IPS-18a (cell line): ENCODE measurements around the gene STRA8.

Experiments
- H3K27ac ChIP-seq: one replicate; pipeline ENCODE4 v1.5.1; 2013; ENCODE audit warnings: low read length
- H3K27me3 ChIP-seq: one replicate; pipeline ENCODE4 v1.6.1; 2013; ENCODE audit warnings: mild to moderate bottlenecking, low read length; ENCODE audit not compliant: control insufficient read depth, insufficient read depth
- H3K36me3 ChIP-seq: one replicate; pipeline ENCODE4 v1.6.1; 2013; ENCODE audit warnings: low read depth, low read length; ENCODE audit not compliant: control insufficient read depth
- H3K4me1 ChIP-seq: one replicate; pipeline ENCODE4 v1.6.1; 2013; ENCODE audit warnings: low read depth, low read length; ENCODE audit not compliant: control insufficient read depth
- H3K4me3 ChIP-seq: one replicate; pipeline ENCODE4 v1.5.1; 2013; ENCODE audit warnings: low read length
- H3K9ac ChIP-seq: one replicate; pipeline ENCODE4 v1.6.1; 2013; ENCODE audit warnings: mild to moderate bottlenecking, low read length, moderate library complexity
- H3K9me3 ChIP-seq: one replicate; pipeline ENCODE4 v1.6.1; 2013; ENCODE audit warnings: low read depth, low read length; ENCODE audit not compliant: control insufficient read depth

Gene STRA8

DNA sequence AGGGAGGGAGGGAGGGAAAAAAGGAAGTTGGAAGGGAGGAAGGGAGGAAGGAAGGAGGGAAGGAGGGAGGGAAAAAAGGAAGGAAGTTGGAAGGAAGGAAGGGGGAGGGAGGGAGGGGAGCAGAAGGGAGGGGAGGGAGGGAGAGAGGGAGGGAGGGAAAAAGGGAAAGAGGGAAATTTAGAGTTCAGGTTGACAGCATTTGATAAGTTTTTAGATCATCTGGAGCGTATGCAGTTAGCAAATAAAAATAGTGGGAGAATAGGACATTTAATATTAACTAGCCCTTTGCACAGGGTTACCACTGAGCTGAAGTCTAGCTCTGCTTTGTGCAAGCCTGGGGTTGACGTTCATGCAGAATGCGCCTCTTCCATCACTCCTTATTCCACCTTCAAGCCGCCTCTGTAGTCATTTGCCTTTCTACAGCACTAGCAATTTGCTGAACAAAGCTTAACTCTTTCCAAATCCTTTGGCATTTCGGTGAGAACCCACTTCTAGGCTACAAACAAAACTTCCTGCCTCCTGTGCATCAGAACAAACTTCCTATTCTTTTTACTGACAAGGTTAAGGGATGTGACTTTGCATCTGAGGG is 8.6 kb downstream of the STRA8 start:
- no peaks in the 10 kb centered on the region for H3K9me3 ChIP-seq
- no peak overlapping the region for H3K27ac ChIP-seq
- H3K4me1 ChIP-seq, result peaks cover 12% of the 10 kb centered on the region
- no peak overlapping the region for H3K4me3 ChIP-seq
- no peaks in the 10 kb centered on the region for H3K36me3 ChIP-seq
- H3K9ac ChIP-seq, result no peak overlapping the region
- H3K27me3 ChIP-seq, result no peaks in the 10 kb centered on the region

DNA sequence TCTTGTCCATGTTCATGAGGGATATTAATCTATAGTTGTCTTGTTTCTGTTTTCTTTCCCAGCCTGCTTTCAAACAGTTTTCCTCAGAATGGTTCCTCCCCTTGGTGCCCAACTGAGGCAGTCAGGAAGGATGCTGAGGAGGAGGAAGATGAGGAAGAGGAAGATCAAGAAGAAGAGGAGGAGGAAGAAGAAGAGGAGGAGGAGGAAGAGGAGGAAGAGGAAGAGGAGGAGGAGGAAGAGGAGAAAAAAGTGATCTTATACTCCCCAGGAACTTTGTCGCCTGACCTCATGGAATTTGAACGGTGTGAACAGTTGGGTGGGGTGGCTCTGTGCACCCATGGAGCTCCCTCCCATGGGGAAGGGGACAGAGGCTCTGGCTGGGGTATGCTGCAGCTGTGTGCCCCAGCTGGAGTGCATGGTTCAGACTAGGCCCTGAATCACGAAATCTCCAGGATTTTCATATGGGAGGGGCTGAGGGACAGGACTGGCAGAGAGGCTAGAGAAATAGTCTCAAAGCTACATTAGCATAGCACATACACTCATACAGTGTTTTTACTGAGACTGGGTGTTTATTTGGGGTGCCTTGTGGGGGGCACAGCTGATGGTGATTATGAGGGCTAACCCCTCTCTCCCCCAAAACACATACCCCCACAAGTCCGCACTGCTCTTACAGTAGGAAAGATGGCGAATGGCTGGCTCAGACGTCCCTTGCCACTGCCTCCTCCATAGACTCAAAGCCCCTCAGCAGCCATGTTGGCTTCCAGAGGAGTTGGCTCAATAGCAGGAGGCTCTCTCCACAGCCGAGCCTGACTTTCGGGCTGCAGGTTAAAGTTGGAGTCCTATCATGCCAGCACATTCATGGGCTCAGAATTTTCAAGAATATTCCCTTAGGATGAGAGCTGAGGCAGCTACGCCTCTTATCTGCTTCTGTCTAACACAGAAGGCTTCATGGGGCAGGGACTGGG is 11.9 kb downstream of the STRA8 start:
- no peaks in the 10 kb centered on the region for H3K4me1 ChIP-seq
- H3K27ac ChIP-seq, result no peak overlapping the region
- no peak overlapping the region for H3K4me3 ChIP-seq
- no peaks in the 10 kb centered on the region for H3K27me3 ChIP-seq
- no peaks in the 10 kb centered on the region for H3K9me3 ChIP-seq
- no peak overlapping the region for H3K9ac ChIP-seq
- no peaks in the 10 kb centered on the region for H3K36me3 ChIP-seq

DNA sequence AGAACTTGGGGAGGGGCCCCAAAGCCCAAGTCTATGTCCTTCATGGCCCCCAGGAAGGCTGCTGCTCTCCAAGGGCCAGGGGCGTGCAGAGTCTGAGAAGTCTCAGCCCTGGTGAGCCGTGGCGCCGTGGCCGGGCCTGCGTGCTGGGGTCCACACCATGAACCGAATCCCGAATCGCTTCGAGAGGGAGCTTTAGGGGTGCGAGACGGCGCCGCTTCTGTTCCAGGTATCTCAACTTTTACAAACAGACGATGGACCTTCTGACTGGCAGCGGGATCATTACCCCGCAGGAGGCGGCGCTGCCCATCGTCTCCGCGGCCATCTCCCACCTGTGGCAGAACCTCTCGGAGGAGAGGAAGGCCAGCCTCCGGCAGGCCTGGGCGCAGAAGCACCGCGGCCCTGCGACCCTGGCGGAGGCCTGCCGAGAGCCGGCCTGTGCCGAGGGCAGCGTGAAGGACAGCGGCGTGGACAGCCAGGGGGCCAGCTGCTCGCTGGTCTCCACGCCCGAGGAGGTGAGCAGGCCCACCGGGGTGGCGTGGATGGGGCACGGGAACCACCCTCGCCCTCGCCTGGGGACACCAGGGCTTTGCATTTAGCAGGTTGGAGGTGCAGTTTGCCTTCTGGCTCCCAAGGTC is 12.7 kb downstream of the STRA8 start:
- no peaks in the 10 kb centered on the region for H3K27me3 ChIP-seq
- no peaks in the 10 kb centered on the region for H3K36me3 ChIP-seq
- H3K4me3 ChIP-seq, result no peak overlapping the region
- H3K27ac ChIP-seq, result no peak overlapping the region
- no peak overlapping the region for H3K9ac ChIP-seq
- no peaks in the 10 kb centered on the region for H3K9me3 ChIP-seq
- no peaks in the 10 kb centered on the region for H3K4me1 ChIP-seq

DNA sequence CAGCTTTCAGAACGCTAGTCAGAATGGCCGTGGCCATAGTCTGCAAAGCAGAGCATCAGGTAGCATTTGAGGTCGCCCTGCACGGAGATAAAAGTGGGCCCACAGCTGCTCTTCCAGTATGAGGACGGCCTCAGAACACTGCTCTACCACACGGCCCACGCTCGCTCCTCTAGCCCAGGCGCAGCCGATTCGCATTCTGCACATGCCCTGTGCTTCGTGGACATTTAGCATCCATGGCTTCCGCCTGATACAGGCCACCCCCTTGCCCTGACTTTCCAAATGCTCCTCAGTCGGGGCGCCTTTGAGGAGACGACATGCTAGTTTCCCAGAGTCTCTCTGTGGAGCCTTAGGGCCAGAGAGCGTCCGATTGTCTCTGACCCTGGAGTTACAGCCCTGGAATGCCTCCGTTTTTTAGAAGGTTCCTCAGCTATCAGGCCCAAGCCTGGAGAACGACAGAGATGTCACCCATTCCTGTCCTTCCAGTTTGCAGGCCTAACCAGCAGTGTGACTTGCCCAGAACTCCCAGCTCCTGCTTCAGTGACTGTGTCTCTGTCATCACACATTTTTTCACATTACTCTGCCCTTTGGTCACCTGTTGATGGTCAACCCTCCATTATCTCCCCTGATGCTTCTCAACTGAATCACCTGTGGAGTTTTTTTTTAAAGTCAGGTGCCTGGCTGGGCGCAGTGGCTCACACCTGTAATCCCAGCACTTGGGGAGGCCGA is 14.3 kb downstream of the STRA8 start:
- H3K9ac ChIP-seq, result no peak overlapping the region
- no peaks in the 10 kb centered on the region for H3K9me3 ChIP-seq

DNA sequence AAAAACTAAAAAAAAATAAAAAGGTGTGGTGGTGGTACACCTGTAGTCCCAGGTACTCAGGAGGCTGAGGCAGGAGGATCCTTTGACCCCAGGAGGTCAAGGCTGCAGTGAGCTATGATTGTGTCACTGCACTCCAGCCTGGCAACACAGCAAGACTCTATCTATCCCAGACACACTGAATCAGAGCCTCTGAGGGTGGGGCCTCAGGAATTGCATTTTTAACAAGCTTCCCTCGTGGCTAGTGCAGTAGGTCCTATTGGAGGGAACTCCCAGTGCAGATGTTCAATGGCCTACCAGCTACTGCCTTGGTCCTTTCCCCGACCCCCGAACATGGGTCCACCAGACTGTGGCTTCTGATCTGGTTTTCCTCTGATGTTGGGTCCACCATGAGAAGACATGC is 14.9 kb downstream of the STRA8 start:
- no peak overlapping the region for H3K27ac ChIP-seq
- no peaks in the 10 kb centered on the region for H3K4me1 ChIP-seq
- H3K9ac ChIP-seq, result no peak overlapping the region
- H3K4me3 ChIP-seq, result no peak overlapping the region
- H3K36me3 ChIP-seq, result no peaks in the 10 kb centered on the region
- no peaks in the 10 kb centered on the region for H3K27me3 ChIP-seq
- no peaks in the 10 kb centered on the region for H3K9me3 ChIP-seq

More for the DNA sequence above, 14.3 kb downstream of the STRA8 start:
- Histone ChIP-seq H3K36me3 (no peaks in the 10 kb centered on the region), H3K27me3 (no peaks in the 10 kb centered on the region), H3K4me1 (no peaks in the 10 kb centered on the region), H3K4me3 (no peak overlapping the region), H3K27ac (no peak overlapping the region)

DNA sequence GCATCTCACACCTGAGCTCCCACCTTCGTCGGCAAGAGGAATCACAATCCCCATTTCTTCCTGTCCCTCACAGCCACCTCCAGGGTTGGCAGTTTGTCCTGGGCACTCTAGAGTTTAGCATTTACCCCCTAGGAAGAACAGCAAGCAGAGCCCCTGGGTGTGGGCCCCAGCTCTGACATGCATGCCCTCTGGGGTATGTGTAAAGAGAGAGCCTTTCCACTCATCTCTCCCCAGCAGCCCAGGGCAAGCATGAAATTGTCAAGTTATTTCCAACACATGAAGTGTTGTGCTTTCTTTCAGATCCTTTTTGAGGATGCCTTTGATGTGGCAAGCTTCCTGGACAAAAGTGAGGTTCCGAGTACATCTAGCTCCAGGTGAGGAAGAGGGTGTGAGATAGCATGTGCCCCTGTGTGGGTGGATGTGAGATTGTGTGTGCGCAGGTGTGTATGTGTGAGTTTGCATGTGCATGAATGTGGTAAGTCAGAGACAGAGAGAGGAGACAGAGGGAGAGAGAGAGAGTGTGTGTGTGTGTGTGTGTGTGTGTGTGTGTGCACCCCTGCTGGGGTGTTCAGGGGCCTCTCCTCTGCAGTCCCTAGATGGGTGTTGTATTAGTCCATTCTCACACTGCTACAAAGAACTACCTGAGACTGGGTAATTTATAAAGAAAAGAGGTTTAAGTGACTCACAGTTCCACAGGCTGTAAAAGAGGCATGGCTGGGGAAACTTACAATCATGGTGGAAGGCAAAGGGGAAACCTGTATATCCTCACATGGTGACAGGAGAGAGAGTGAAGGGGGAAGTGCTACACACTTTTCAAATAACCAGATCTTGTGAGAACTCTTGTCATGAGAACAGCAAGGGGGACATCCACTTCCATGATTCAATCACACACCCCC is 18.1 kb downstream of the STRA8 start:
- H3K9ac ChIP-seq, result no peak overlapping the region
- H3K36me3 ChIP-seq, result no peaks in the 10 kb centered on the region
- H3K9me3 ChIP-seq, result no peaks in the 10 kb centered on the region
- H3K27me3 ChIP-seq, result no peaks in the 10 kb centered on the region
- no peaks in the 10 kb centered on the region for H3K4me1 ChIP-seq
- no peak overlapping the region for H3K4me3 ChIP-seq
- no peak overlapping the region for H3K27ac ChIP-seq

DNA sequence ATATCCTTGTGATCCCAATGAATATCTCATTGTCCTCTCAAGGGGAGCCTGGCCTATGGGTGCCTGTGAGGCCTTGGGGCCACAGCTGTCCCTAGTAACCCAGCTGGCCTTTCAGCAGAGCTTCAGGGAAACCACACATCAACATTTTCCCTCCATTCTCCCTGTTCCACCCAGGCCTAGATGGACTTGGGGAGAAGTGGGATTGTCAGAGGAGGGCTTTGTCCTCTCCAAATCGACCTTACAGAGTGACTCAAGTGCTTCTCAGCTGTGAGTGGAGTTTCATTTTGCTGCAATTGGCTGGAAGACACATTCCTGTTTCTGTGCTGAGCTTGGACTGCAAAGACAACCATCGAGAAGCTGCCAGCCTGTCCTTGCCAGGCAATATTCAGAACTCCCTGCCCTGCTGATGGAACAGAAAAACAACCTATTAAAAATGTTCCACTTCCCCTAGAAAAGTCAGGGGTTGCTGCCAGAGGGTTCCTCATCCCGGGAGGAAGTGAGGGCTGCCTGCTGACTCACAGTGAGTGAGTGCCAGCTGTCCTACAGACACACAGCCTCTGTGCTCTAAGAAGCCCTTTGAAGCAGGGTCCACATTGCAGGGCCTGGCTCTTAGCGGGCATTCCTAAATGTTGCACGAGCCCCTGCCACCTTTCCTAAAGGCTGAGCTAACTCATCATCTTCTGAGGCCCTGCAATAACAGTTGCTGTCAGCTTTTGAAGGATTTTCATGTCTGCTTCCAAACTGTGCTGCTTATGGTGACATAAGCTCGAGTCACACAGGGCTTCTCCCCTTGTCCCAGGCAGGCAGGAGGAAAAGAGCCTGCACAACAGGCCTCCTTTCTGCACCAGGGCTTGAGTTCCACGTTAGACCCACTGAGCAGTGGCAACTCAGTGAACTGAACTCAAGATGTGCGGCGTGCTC is 20.5 kb downstream of the STRA8 start:
- Histone ChIP-seq H3K9me3 (no peaks in the 10 kb centered on the region), H3K4me1 (no peaks in the 10 kb centered on the region), H3K4me3 (no peak overlapping the region), H3K27me3 (no peaks in the 10 kb centered on the region), H3K36me3 (no peaks in the 10 kb centered on the region), H3K9ac (no peak overlapping the region), H3K27ac (no peak overlapping the region)

DNA sequence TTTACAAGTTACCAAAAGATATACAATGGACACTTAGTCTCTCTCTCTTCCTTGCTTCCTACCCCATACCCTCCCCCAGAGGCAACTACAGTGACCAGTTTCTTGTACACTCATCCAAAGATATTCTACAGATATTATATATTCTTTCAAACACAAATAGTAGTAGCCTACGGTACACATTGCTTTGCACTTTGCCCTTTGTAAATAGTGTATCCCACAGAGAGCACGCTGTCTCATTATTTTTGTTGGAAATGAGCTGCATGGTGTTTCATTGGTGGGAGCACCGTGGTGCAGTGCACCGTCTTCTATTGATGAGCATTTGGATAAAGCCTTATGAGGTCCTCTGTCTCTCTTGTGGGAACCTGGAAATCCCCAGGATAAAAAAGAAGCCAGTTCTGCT is 24.2 kb downstream of the STRA8 start:
- no peaks in the 10 kb centered on the region for H3K36me3 ChIP-seq
- no peaks in the 10 kb centered on the region for H3K9me3 ChIP-seq

DNA sequence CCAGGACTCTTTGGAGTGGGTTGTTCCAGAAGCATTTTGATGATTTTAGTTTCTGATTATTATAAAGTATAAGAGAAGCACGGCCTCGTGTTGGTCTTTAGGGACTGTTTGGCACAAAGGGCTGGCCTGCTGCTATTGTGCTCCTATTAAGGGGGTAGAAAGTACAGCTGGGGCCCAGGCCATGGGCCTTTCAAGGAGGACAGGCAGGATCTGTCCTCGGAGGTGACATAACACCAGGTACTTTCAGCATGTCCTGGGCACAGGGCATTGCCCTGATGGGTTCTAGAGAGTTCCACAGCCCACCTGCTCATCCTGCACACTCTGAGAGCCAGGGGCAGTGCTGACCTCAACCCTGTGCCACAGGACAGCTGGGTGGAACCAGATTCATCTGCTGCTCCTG is 24.9 kb downstream of the STRA8 start:
- H3K27me3 ChIP-seq, result no peaks in the 10 kb centered on the region
- no peaks in the 10 kb centered on the region for H3K9me3 ChIP-seq
- H3K27ac ChIP-seq, result no peak overlapping the region
- H3K9ac ChIP-seq, result no peak overlapping the region
- H3K36me3 ChIP-seq, result no peaks in the 10 kb centered on the region
- no peak overlapping the region for H3K4me3 ChIP-seq
- no peaks in the 10 kb centered on the region for H3K4me1 ChIP-seq

More for the DNA sequence above, 24.2 kb downstream of the STRA8 start:
- H3K27ac ChIP-seq, result no peak overlapping the region
- no peak overlapping the region for H3K4me3 ChIP-seq
- no peak overlapping the region for H3K9ac ChIP-seq
- no peaks in the 10 kb centered on the region for H3K27me3 ChIP-seq
- no peaks in the 10 kb centered on the region for H3K4me1 ChIP-seq

DNA sequence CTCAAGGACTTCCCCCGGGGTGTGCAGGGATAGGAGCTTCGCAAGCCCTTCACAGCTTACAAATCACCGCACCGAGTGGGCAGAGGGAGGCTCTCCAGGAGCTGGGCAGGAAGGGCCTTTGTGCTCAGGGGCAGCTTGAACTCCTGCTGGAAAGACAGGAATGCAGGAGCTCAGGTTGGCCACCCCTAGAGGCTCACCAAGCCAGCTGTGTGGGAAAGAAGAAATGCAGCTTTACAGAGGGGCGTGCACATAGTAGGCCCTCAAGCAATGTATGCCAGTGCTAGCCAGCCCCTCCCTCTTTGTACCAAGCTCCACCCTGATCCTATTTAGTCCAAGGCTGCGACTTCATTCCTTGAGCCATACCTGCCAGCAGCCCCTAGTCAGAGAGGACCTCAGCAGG is 26.1 kb downstream of the STRA8 start:
- Histone ChIP-seq H3K4me1 (no peaks in the 10 kb centered on the region), H3K36me3 (no peaks in the 10 kb centered on the region), H3K9ac (no peak overlapping the region), H3K27me3 (no peaks in the 10 kb centered on the region), H3K27ac (no peak overlapping the region), H3K4me3 (no peak overlapping the region), H3K9me3 (no peaks in the 10 kb centered on the region)
